Body of pancreas (tissue), 4 donors: ENCODE measurements around the gene LEUTX. TPM values are rescaled to one million over a fixed set of nuclear protein-coding genes. Genes with fewer than 3 reads are reported as not detected.
A peak's percentile ranks its signal among the peaks of the same experiment; 100 is the strongest.

Experiments
- ATAC-seq: fragments of 150-250 bp; one replicate; pipeline ENCODE4 v1.9.1; 2016
- DNase-seq, 4 donors: peaks; one replicate each; pipeline ENCODE4 v3.0.0-alpha.2; 2019
- H3K27ac ChIP-seq, 4 donors: fragments of 200-600 bp; sonication (generic); 1 replicate in 3 of 4; 2 replicates in 1 of 4; pipeline versions ENCODE4 v1.5.1 to v1.6.1; 2016 to 2019; ENCODE audit warnings: mild to moderate bottlenecking in 1 of 4, mixed read lengths in 1 of 4, moderate library complexity in 1 of 4
- H3K27me3 ChIP-seq, 2 donors: fragments of 200-600 bp; sonication (generic); one replicate each; pipeline ENCODE4 v1.6.0; 2016; ENCODE audit warnings: mild to moderate bottlenecking in 1 of 2
- H3K36me3 ChIP-seq, 2 donors: fragments of 200-600 bp; sonication (generic); replicated peaks in 1 of 2; 2 replicates each; pipeline ENCODE4 v1.5.1; 2016; ENCODE audit warnings: low read depth in 2 of 2; ENCODE audit not compliant: insufficient read depth in 1 of 2
- H3K4me1 ChIP-seq: fragments of 200-600 bp; sonication (generic); one replicate; pipeline ENCODE4 v1.6.0; 2016
- H3K4me3 ChIP-seq, 2 donors: fragments of 200-600 bp; sonication (generic); 1 replicate in 1 of 2; 2 replicates in 1 of 2; pipeline ENCODE4 v1.5.1; 2016 to 2019
- H3K9me3 ChIP-seq, 3 donors: fragments of 200-600 bp; sonication (generic); 1 replicate in 2 of 3; 2 replicates in 1 of 3; pipeline ENCODE4 v1.5.1; 2016
- CTCF ChIP-seq, 7 experiments: fragments of 450-650 bp in 4 of 7; fragments of 200-600 bp in 3 of 7; sonication (generic) in 3 of 7; IDR thresholded peaks; one replicate each; pipeline ENCODE4 v1.5.1; 2016 to 2019; ENCODE audit warnings: antibody characterized with exemption in 7 of 7
- POLR2A ChIP-seq, 3 donors: fragments of 450-650 bp; IDR thresholded peaks; one replicate each; pipeline ENCODE4 v1.6.1; 2016; ENCODE audit warnings: antibody characterized with exemption in 3 of 3, mild to moderate bottlenecking in 2 of 3
- WGBS, 2 donors: methylation state at CpG; one replicate each; pipeline ENCODE4 v1.1.5; 2017; 5-methylcytosine and 5-hydroxymethylcytosine counted together
- intact Hi-C: fragments of 100-400 bp; cut with DNase I; formaldehyde crosslinking; loops from one replicate; pipeline ENCODE4 v1.15.1; 2023
- total RNA-seq, 2 donors: library from RNA; depleted of rRNA; stranded (reverse); fragments of >200 nt; gene quantifications; one replicate each; pipeline ENCODE4 v1.1.0, GENCODE V29; 2016

LEUTX gene
- total RNA-seq, 2 donors from 2014 or later = not detected

DNA sequence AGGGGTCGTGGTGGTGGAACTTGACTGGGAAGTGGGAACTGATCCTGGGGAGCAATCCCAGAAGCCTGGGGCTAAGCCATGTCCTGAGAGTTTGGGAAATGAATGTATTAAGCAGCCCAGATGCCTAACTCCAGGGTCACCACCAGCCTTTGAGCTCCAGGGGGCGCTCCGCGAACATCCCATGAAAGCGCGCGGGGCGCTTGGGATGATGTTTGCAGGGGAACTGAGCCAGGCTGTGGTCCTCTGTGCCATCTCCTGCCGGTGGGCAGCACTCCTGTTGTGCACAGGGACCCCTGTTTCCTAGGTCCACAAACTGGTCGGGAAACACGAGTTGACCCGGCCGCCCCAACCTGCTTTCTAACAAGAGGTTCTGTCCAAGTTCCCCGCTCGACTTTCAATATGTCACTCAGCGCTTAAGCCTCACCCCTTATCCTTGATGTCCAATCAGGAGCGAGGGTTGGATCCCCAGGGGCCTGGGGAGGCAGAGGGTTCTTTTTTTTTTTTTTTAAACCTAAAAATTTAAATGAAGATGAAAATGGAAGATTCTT is 14.4 kb downstream of the LEUTX start:
- TF ChIP-seq CTCF (IDR thresholded peaks at IDR 0.05) (peak; percentile 60 to 84 (median 81)), POLR2A (IDR thresholded peaks at IDR 0.05) (no peak)
- Histone ChIP-seq H3K36me3 (no peaks in the 10 kb centered on the region), H3K9me3 (no peaks in the 10 kb centered on the region), H3K27ac (no peak overlapping the region), H3K4me3 (peak overlapping the region in 1 of 2 donors; percentile 37), H3K4me1 (no peaks in the 10 kb centered on the region), H3K27me3 (peaks cover 0 to 4% of the 10 kb centered on the region in 2 donors)
- DNase-seq = peak; percentile 68 to 80 (median 72)
- intact Hi-C loops = no loop called here
- ATAC-seq = peak; percentile 91
- 1 to 2% methylated on average over 9 to 17 of the region's 17 CpGs for WGBS, 2 donors

DNA sequence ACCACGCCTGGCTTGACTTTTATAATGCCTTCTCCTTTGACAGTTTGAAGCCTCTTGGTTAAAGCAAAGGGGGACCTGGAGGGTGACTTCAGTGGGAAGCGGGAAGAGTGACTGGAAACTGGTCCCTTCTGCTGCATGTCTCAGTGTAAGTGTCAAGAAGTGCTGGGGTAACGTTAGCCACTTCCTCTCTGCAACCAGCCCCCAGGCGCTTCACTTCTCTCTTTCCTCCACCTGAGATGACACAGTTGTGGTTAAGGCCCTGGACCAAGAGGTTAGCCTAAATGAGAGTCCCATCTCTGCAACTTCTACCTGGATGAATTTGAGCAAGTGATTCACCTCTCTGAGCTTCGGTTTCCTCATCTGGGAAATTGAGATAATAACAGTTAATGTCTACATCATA is 16.3 kb downstream of the LEUTX start:
- Histone ChIP-seq H3K4me3 (no peak overlapping the region), H3K36me3 (no peaks in the 10 kb centered on the region), H3K9me3 (no peaks in the 10 kb centered on the region), H3K27ac (no peak overlapping the region), H3K4me1 (no peaks in the 10 kb centered on the region), H3K27me3 (peaks cover 0 to 4% of the 10 kb centered on the region in 2 donors)
- TF ChIP-seq CTCF (IDR thresholded peaks at IDR 0.05) (no peak), POLR2A (IDR thresholded peaks at IDR 0.05) (no peak)
- intact Hi-C loops = no loop called here
- no peak for DNase-seq
- 43 to 48% methylated on average over 5 of the region's 5 CpGs for WGBS, 2 donors
- no peak for ATAC-seq

- ATAC-seq (no peak), DNase-seq (no peak)
- no peaks in the 10 kb centered on the region for H3K9me3 ChIP-seq
- no peaks in the 10 kb centered on the region for H3K36me3 ChIP-seq
- H3K27ac ChIP-seq = no peak overlapping the region
- TF ChIP-seq POLR2A (IDR thresholded peaks at IDR 0.05) (no peak), CTCF (IDR thresholded peaks at IDR 0.05) (no peak)
- no peaks in the 10 kb centered on the region for H3K4me1 ChIP-seq
- H3K27me3 ChIP-seq = peaks cover 0 to 4% of the 10 kb centered on the region in 2 donors
- H3K4me3 ChIP-seq = no peak overlapping the region
- 22 to 29% methylated on average over 2 of the region's 2 CpGs for WGBS, 2 donors
- intact Hi-C loops = no loop called here
Observed at GRCh38 chr19:39796000-39796498, 17.4 kb downstream of the LEUTX start.

DNA sequence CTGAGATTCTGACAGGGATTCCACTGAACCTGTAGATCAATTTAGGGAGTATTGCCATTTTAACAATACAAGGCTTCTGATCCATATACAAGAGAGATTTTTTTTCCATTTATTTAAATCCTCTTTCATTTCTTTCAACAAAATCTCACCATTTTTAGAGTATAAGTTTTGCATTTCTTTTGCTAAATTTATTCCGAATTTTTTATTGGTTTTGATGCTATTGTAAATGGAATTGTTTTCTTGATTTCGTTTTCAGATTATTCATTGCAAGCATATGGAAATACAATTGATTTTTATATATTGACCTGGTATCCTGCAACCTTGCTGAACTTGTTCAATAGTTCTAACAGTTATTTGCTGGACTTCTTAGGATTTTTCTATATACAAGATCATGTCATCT is 18.4 kb downstream of the LEUTX start:
- DNase-seq = no peak
- Histone ChIP-seq H3K4me1 (no peaks in the 10 kb centered on the region), H3K36me3 (no peaks in the 10 kb centered on the region), H3K27me3 (peaks cover 0 to 4% of the 10 kb centered on the region in 2 donors), H3K4me3 (no peak overlapping the region), H3K27ac (no peak overlapping the region), H3K9me3 (no peaks in the 10 kb centered on the region)
- ATAC-seq = no peak
- TF ChIP-seq POLR2A (IDR thresholded peaks at IDR 0.05) = no peak
- TF ChIP-seq CTCF (IDR thresholded peaks at IDR 0.05) = no peak
- 37 to 42% methylated on average over 2 of the region's 2 CpGs for WGBS, 2 donors
- intact Hi-C loops = no loop called here

DNA sequence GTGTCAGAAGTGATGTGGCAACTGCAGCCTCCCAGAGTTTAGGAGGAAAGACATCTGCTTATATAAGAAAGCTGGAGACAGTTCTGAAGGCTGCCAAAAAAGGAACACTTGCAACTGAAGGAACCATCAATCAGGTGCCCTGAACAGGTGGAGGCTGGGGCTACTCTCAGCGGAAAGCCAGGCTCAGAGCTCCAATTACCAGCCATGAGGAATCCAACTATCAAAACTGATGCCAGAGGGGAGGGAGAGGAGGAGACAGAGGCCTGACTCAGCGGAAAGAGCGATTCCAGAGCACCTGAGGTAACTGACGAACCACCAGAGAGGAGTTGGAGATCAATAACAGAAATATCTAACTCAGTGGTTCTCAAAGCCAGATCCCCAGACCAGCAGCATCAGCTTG is 24.3 kb downstream of the LEUTX start:
- Histone ChIP-seq H3K4me1 (no peaks in the 10 kb centered on the region), H3K4me3 (no peak overlapping the region), H3K27ac (no peak overlapping the region), H3K27me3 (no peaks in the 10 kb centered on the region), H3K9me3 (no peaks in the 10 kb centered on the region), H3K36me3 (no peaks in the 10 kb centered on the region)
- DNase-seq = no peak
- WGBS, 2 donors = 22 to 26% methylated on average over 4 of the region's 4 CpGs
- intact Hi-C loops = no loop called here
- ATAC-seq = no peak
- no peak for TF ChIP-seq POLR2A (IDR thresholded peaks at IDR 0.05)
- TF ChIP-seq CTCF (IDR thresholded peaks at IDR 0.05) = no peak
